Tibial nerve (tissue), 4 donors: ENCODE measurements around the gene DDX53.

Experiments used
- CTCF ChIP-seq, 5 experiments: fragments of 200-600 bp in 3 of 5; fragments of 450-650 bp in 2 of 5; sonication (generic) in 3 of 5; IDR thresholded peaks; one replicate each; pipeline ENCODE4 v1.5.1; 2016 to 2019; ENCODE audit warnings: antibody characterized with exemption in 5 of 5, mild to moderate bottlenecking in 3 of 5, moderate library complexity in 2 of 5
- EP300 ChIP-seq, 2 donors: sonication (generic); formaldehyde crosslinking; IDR thresholded peaks; one replicate each; pipeline ENCODE4 v1.6.1; 2017; ENCODE audit warnings: antibody characterized with exemption in 2 of 2, mild to moderate bottlenecking in 1 of 2

GRCh38 chrX:23003116-23003515 is 3.4 kb downstream of the DDX53 start:
- no peak for TF ChIP-seq CTCF (IDR thresholded peaks at IDR 0.05)
- TF ChIP-seq EP300 (IDR thresholded peaks at IDR 0.05), result no peak
